ENCODE measurements around the gene PPFIA4. TPM values are rescaled to one million over a fixed set of nuclear protein-coding genes. Genes with fewer than 3 reads are reported as not detected.

The PPFIA4 gene
- total RNA-seq, 1 experiment from 2014 or later, result 12.1 TPM

DNA sequence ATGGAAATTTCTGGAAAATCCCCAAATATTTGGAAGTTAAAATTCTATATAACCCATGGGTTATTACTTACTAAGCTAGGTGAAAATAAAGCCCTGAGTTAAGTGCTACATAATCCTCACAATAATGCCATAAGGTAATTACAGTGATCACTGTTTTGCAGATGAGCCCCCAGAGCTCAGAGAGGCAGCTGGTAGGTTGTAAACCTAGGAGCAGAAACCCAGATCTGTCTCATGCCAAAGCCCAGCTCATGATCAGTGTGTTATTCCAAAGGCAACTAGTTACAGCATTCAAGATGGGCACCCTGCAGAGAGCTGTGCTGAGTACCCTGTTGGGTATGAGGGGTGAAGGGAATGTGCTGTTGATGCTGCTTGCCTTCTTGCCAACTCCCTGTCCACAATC is 70.3 kb downstream of the PPFIA4 start:
- DNase-seq, result no peak
- Histone ChIP-seq H3K27ac (ENCODE audit: low read length) (no peak overlapping the region), H3K4me1 (ENCODE audit: insufficient read depth, low read length) (no peaks in the 10 kb centered on the region), H3K79me2 (ENCODE audit: low read length) (no peaks in the 10 kb centered on the region), H4K20me1 (ENCODE audit: low read length) (no peaks in the 10 kb centered on the region), H2AFZ (ENCODE audit: low read length) (no peak overlapping the region), H3F3A (ENCODE audit: low read length, unreplicated experiment) (no peaks in the 10 kb centered on the region), H3K27me3 (ENCODE audit: low read length) (peaks cover 16% of the 10 kb centered on the region), H3K36me3 (ENCODE audit: low read depth, low read length) (no peaks in the 10 kb centered on the region), H3K4me3 (ENCODE audit: low read length) (no peak overlapping the region), H3K9ac (ENCODE audit: low read length) (no peak overlapping the region), H3K9me3 (ENCODE audit: low read length) (peaks cover 11% of the 10 kb centered on the region; the same call in 1 of the 2 replicates), H3K9me2 (replicated peaks; ENCODE audit: low read length) (no peaks in the 10 kb centered on the region), H3K4me2 (ENCODE audit: low read length) (no peak overlapping the region)
- POLR2A ChIA-PET (ENCODE audit: unreplicated experiment), result no interaction called here
- TF ChIP-seq, protein P1, sequence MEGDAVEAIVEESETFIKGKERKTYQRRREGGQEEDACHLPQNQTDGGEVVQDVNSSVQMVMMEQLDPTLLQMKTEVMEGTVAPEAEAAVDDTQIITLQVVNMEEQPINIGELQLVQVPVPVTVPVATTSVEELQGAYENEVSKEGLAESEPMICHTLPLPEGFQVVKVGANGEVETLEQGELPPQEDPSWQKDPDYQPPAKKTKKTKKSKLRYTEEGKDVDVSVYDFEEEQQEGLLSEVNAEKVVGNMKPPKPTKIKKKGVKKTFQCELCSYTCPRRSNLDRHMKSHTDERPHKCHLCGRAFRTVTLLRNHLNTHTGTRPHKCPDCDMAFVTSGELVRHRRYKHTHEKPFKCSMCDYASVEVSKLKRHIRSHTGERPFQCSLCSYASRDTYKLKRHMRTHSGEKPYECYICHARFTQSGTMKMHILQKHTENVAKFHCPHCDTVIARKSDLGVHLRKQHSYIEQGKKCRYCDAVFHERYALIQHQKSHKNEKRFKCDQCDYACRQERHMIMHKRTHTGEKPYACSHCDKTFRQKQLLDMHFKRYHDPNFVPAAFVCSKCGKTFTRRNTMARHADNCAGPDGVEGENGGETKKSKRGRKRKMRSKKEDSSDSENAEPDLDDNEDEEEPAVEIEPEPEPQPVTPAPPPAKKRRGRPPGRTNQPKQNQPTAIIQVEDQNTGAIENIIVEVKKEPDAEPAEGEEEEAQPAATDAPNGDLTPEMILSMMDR (conservative IDR thresholded peaks at IDR 0.05; ENCODE audit: low read depth, low read length), result no peak
- TF ChIP-seq EZH2phosphoT487 (IDR thresholded peaks at IDR 0.05; ENCODE audit: borderline replicate concordance, low read length), result no peak
- TF ChIP-seq EZH2 (IDR thresholded peaks at IDR 0.05; ENCODE audit: low read length, unreplicated experiment), result no peak
- intact Hi-C loops (cut with micrococcal nuclease), result no loop called here
- ATAC-seq, result no peak
- no TSS peak for BruUV-seq (replicated peaks)
- CTCF ChIA-PET, result no interaction called here

DNA sequence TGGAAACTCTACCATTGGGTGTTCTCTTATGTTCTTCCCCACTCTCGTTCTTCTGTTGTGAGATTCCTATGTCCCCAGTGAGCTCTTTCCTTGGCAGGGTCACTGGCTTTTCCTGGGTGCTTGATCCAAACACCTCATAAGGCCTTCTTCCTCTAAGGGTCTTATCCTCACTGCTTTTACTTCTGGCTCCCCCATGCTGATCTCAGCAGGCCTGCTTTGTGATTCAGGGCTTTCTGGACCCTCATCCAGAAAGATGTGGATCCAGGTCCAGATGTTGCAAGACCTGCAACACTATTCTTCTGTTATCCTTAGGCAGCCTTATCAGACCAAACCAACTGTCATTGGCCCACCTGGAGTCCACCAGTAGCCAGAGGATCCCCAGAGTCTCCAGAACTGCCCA is 70.7 kb downstream of the PPFIA4 start:
- Histone ChIP-seq H3K4me3 (ENCODE audit: low read length) (no peak overlapping the region), H3K9me2 (replicated peaks; ENCODE audit: low read length) (no peaks in the 10 kb centered on the region), H3K79me2 (ENCODE audit: low read length) (no peaks in the 10 kb centered on the region), H2AFZ (ENCODE audit: low read length) (no peak overlapping the region), H3K4me1 (ENCODE audit: insufficient read depth, low read length) (no peaks in the 10 kb centered on the region), H3K9ac (ENCODE audit: low read length) (no peak overlapping the region), H3K9me3 (ENCODE audit: low read length) (peaks cover 11% of the 10 kb centered on the region; the same call in 1 of the 2 replicates), H3K27ac (ENCODE audit: low read length) (no peak overlapping the region), H3F3A (ENCODE audit: low read length, unreplicated experiment) (no peaks in the 10 kb centered on the region), H3K27me3 (ENCODE audit: low read length) (peaks cover 13% of the 10 kb centered on the region), H3K4me2 (ENCODE audit: low read length) (no peak overlapping the region), H3K36me3 (ENCODE audit: low read depth, low read length) (no peaks in the 10 kb centered on the region), H4K20me1 (ENCODE audit: low read length) (no peaks in the 10 kb centered on the region)
- ChIA-PET POLR2A (ENCODE audit: unreplicated experiment) (no interaction called here), CTCF (no interaction called here)
- DNase-seq (no peak), ATAC-seq (no peak)
- TF ChIP-seq EZH2 (IDR thresholded peaks at IDR 0.05; ENCODE audit: low read length, unreplicated experiment), result no peak
- TF ChIP-seq, protein P1 (conservative IDR thresholded peaks at IDR 0.05; ENCODE audit: low read depth, low read length), result no peak
- TF ChIP-seq EZH2phosphoT487 (IDR thresholded peaks at IDR 0.05; ENCODE audit: borderline replicate concordance, low read length), result no peak
- intact Hi-C loops (cut with micrococcal nuclease), result no loop called here
- no TSS peak for BruUV-seq (replicated peaks)

DNA sequence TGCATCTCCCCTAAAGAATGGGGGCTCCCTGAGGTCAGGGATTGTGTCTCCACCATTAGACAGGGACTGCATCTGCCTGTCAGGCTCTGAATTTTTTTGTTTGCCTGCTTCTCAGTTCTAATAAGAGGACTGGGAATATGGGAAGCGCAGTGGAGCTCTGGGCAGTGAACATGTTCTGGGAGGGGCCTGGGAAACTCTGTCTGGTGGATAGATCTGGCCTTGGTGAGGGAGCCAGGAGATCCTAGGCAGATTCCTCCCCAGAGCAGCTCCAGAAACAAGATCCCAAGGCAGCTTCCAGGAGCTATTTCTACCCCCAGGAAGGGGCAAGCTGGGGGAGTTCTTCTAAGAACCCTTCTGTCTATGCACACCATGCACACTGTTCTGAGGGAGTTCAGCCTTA is 72.2 kb downstream of the PPFIA4 start:
- TF ChIP-seq, protein P1 (conservative IDR thresholded peaks at IDR 0.05; ENCODE audit: low read depth, low read length), result no peak
- no peak for TF ChIP-seq EZH2 (IDR thresholded peaks at IDR 0.05; ENCODE audit: low read length, unreplicated experiment)
- TF ChIP-seq EZH2phosphoT487 (IDR thresholded peaks at IDR 0.05; ENCODE audit: borderline replicate concordance, low read length), result no peak
- no peaks in the 10 kb centered on the region for H3K79me2 ChIP-seq (ENCODE audit: low read length)
- no peaks in the 10 kb centered on the region for H3F3A ChIP-seq (ENCODE audit: low read length, unreplicated experiment)
- intact Hi-C loops (cut with micrococcal nuclease), result no loop called here
- H3K4me1 ChIP-seq (ENCODE audit: insufficient read depth, low read length), result no peaks in the 10 kb centered on the region
- ChIA-PET CTCF (no interaction called here), POLR2A (ENCODE audit: unreplicated experiment) (no interaction called here)
- no TSS peak for BruUV-seq (replicated peaks)
- no peaks in the 10 kb centered on the region for H4K20me1 ChIP-seq (ENCODE audit: low read length)
- H3K4me2 ChIP-seq (ENCODE audit: low read length), result no peak overlapping the region
- no peak overlapping the region for H2AFZ ChIP-seq (ENCODE audit: low read length)
- H3K36me3 ChIP-seq (ENCODE audit: low read depth, low read length), result no peaks in the 10 kb centered on the region
- H3K27ac ChIP-seq (ENCODE audit: low read length), result no peak overlapping the region
- peaks cover 5% of the 10 kb centered on the region; the same call in 1 of the 2 replicates for H3K27me3 ChIP-seq (ENCODE audit: low read length)
- no peaks in the 10 kb centered on the region for H3K9me2 ChIP-seq (replicated peaks; ENCODE audit: low read length)
- H3K9me3 ChIP-seq (ENCODE audit: low read length), result peaks cover 11% of the 10 kb centered on the region; the same call in 1 of the 2 replicates
- no peak overlapping the region for H3K4me3 ChIP-seq (ENCODE audit: low read length)
- DNase-seq (no peak), ATAC-seq (no peak)
- H3K9ac ChIP-seq (ENCODE audit: low read length), result no peak overlapping the region

All from PC-3 (cell line).